Epithelial cell of prostate (primary cell): ENCODE results near the gene CRTC1.
"Not testable (repeated sequence)": the region's sequence is repeated elsewhere in the genome, so short reads cannot be mapped to it uniquely, and the experiment has no call there.

ENCODE experiments used
- DNase-seq: peaks from one replicate; pipeline ENCODE4 v3.0.0-alpha.2; 2011; ENCODE audit warnings: low read depth, low spot score
- H3K27ac ChIP-seq: fragments of 450-650 bp; 2 replicates; pipeline ENCODE4 v1.5.1; 2017; ENCODE audit warnings: mild to moderate bottlenecking

Gene CRTC1

DNA sequence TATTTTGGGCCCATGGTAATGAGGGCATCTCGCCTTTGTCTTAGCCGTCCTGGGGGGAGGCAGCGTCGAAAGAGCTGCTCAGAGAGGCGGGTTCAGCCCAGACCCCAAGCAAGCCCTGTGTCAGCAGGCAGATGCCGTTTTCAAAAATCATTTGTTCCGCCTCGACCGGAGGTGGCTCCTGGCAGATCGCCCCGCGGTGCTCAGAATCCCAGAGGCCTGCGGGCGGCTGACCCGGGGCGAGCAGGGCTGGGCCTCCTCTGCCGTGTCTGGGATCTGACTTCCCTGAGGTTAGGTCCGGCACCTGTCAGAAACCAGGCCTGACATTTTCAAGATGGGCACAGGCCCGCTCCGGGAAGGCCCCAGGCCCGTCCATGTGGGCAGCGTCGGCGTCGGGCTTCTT is 36.1 kb downstream of the CRTC1 start:
- DNase-seq, result no peak
- no peak overlapping the region for H3K27ac ChIP-seq

DNA sequence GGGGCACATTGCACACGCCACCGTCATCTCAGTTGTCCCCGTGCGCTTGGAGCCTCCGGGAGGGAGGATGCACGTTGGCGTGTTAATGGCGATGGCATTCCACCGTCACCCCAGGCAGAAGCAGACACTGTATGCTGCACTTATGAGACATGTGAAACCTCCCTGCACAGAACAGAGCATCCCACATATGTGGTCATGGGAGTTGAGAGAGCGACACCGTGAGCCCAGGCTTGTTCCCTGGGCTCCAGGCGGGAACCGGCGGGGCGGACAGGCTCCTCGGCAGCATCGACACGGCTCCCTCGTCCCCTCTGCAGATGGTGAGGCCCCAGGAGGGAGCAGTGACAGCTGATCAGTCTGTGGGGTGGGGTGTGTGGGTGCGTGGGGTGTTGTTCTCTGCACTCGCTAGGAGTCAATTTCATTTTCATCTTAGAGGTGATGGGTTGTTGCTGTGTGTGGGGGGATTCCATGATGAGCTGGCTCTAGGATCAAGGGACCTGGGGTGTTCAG is 40.4 kb downstream of the CRTC1 start:
- no peak for DNase-seq

GRCh38 chr19:18725841-18726770 is 42.6 kb downstream of the CRTC1 start:
- no peak overlapping the region for H3K27ac ChIP-seq
- no peak for DNase-seq

More for the DNA sequence above, 40.4 kb downstream of the CRTC1 start:
- no peak overlapping the region for H3K27ac ChIP-seq

DNA sequence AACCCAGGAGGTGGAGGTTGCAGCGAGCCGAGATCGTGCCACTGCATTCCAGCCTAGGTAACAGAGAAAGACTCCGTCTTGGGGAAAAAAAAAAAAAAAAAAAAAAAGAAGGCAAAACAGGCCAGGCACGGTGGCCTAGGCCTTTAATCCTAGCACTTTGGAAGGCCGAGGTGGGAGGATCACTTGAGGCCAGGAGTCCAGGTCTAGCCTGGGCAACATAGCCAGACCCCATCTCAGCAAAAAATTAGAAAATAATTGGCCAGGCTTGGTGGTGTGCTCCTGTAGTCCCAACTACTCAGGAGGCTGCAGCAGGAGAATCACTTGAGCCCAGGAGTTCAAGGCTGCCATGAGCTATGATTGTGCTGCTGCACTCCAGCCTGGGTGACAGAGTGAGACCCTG is 43.4 kb downstream of the CRTC1 start:
- no peak for DNase-seq
- no peak overlapping the region for H3K27ac ChIP-seq

DNA sequence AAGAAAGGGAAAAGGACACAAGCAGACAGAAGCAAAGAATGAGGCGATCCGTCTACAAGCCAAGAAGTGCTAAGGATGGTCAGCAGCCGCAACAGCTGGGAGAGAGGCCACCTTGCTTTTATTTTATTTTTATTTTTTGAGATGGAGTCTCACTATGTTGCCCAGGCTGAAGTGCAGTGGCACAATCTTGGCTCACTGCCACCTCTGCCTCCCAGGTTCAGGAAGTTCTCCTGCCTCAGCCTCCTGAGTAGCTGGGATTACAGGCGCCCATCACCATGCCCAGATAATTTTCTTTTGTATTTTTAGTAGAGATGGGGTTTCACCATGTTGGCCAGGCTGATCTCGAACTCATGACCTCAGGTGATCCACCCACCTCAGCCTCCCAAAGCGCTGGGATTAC is 44.1 kb downstream of the CRTC1 start:
- H3K27ac ChIP-seq, DNase-seq: not testable (repeated sequence)

DNA sequence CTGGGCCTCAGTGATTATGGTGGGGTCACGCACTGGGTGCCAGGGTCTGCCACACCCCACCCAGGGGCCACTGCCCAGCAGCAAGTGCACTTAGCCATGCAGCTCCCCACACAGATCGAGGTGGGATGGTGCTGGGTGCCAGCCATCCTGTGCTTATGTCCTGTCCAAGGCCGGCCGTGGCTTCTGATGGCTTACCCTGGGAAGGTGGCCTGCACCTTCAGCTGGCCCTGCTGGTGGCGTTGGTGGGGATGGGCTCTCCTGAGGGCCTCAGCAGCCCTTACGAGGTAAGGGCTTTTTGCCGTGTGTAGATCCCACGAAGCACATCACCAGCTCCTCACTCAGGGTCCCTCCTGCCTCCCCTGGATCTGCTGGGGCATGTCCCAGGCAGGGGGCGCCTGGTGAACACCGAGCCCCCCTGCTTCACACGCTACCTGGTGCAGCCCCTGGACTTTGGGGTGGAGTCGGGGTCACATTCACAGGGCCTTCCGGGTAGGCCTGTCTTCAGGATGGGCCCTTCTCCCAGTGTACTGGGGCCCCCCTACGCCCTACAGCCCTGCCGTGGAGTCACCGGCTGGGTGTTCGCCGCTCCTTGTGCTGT is 46.6 kb downstream of the CRTC1 start:
- no peak overlapping the region for H3K27ac ChIP-seq
- no peak for DNase-seq

- no peak overlapping the region for H3K27ac ChIP-seq
- no peak for DNase-seq
These were observed 47.5 kb downstream of the CRTC1 start for GRCh38 chr19:18730885-18731513.

DNA sequence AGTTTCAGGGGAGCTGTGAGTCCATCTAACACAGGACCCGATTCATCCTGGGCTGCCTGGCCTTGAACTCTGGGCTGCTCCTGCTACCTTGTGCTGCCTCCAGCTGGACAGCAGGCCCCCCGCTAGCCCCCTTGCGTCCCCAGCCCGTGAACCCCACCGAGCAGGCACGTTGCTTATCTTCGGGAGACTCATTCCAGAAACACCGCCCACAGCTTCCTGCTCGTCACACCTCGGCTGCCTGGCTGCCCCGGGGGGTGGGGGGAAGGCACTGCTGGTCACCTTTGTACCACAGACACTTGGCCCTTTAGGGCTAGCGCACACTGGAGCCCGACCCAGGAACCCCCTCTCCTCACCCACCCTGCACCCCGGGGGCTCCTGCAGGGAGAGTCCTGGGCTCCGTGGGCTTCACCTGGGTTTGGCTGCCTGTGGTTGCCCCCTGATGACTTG is 48.1 kb downstream of the CRTC1 start:
- H3K27ac ChIP-seq, result no peak overlapping the region
- DNase-seq, result no peak

- H3K27ac ChIP-seq, result no peak overlapping the region
- no peak for DNase-seq
These were observed 49.7 kb downstream of the CRTC1 start for GRCh38 chr19:18733196-18733647.

GRCh38 chr19:18733762-18734332 is 50.4 kb downstream of the CRTC1 start:
- DNase-seq, H3K27ac ChIP-seq: not testable (repeated sequence)

DNA sequence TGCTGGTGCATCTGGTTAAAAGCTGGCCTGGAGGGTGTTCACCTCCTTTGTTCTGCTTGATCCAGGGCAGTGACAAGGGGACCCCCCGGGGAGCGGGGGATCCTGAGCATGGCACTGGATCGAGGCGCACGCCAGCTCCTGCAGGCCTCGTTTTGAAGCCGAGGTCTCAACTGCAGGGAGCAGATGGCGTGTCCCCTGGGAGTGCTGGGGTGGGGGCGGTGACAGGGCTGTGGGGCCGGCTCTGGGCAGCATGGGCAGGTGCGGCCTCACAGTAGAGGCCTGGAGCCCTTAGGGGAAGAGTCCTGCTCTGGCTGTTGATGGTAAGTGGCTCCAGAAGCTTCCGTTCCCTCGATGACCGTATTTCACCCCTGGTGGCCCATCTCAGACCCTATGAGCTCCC is 51.8 kb downstream of the CRTC1 start:
- no peak overlapping the region for H3K27ac ChIP-seq
- no peak for DNase-seq

GRCh38 chr19:18735752-18736151 is 52.3 kb downstream of the CRTC1 start:
- H3K27ac ChIP-seq, result no peak overlapping the region

DNA sequence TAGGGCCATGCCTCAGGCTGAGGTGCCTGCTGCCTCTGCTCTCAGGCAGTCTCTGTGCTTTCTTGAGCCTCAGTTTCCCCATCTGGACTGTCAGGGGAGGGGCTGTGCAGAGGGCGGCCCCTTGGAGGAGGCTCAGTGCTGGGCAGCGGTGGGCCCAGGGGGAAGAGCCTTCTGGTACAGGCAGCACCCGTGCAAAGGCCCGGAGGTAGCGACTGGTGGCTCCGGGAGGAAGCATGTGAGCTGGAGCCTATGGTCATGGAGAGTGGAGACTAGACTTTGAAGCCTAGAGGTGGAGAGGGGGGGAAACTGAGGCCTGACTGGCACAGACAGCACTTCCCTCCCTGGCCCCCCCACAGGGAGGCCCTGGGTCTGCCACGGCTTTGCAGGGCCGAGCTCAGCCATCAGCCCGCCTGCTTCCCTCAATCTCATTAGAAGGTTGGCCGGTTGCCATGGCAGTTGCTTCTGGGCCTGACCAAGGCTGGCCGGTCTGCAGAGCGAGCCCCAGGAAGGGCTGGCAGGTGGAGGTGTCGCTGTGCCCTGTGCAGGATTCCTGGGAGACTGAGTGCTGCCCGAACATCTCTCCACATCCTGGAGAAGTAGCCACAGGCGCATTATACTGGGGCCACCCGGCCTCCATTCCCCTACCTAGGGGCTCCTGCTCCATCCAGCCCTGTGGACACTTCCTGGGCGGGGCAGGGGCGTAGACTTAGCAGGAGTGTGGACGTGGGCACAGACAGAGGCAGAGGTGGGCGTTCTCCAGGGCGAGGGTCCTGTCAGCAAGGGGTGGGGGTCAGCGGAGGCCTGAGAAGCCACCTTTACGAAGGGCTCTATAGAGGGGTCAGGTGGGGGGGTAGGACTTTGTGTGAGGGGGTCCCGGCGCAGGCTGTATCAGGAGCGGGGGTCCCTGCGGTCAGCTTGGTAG is 53.2 kb downstream of the CRTC1 start:
- H3K27ac ChIP-seq, result no peak overlapping the region
- no peak for DNase-seq

More at GRCh38 chr19:18735752-18736151, 52.3 kb downstream of the CRTC1 start:
- no peak for DNase-seq

DNA sequence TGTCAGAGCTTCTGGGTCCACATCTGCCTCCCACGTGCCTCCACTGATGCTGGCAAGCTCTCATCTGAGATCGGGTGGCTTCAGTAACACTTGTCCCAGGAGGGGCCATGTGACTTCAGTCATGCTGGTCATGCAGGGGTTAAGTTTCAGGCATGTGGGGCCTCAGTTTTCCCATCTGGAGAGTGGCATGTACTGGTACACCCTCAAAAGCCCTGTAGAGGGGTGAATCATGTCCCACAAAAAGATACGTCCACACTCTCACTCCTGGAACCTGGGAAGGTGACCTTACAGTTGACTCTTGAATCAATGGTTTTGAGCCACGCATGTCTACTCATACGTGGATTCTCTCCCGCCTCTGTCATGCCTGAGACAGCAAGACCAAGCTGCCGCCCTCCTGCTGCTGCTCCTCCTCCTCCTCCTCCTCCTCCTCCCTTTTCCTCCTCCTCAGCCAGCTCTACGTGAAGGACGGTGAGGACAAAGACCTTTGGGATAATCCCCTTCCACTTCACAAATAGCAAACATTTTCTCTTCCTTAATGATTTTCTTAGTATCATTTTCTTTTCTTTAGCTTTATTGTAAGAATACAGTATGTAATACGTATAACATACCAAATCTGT is 54.0 kb downstream of the CRTC1 start:
- no peak for DNase-seq
- no peak overlapping the region for H3K27ac ChIP-seq

DNA sequence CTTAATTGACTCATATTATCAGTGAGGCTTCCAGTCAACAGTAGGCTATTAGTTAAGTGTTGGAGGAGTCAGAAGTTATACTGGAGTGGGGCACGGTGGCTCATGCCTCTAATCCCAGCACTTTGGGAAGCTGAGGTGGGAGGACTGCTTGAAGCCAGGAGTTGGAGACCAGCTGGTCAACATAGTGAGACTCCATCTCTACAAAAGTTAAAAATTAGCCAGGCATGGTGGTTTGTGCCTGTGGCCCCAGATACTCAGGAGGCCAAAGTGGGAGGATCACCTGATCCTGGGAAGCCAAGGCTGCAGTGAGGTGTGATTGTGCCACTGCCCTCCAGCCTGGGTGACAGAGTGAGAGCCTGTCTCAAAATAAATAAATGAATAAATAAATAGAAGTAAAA is 54.5 kb downstream of the CRTC1 start:
- H3K27ac ChIP-seq, result no peak overlapping the region
- DNase-seq, result no peak

DNA sequence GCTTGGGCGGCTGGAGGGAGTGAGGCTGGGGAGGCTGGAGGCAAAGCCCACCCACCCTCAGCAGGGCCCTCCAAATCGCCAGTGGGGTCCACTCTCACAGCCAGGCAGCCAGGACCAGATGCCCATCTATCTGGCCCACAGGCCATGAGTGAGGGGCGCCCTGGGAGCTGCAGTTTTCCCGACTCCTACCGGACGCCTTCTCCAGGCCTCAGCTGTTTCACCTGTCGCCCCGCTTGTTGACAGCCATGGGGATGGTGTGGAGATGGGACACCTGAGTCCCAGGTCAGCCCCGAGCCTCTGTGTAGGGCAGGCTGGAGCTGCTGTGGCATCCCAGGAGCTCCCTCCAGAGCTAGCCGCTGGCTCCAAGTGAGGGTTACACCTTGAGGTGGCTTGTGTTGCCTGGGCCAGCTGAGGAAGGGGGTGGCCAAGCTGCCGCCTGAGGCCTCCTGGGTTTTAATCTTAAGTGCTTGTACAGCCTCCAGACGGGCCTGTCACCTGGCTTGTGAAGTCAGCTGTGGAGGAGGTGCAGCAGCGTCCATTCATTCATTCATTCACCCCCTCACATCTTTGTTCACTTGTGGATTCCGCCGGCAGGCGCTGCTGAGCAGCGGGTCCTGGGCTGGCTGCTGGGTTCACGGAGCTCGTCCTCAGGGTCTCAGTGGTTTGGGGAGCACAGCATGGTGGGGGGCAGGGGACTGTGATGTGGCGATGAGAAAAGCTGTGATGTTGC is 55.6 kb downstream of the CRTC1 start:
- no peak for DNase-seq
- H3K27ac ChIP-seq, result no peak overlapping the region

DNA sequence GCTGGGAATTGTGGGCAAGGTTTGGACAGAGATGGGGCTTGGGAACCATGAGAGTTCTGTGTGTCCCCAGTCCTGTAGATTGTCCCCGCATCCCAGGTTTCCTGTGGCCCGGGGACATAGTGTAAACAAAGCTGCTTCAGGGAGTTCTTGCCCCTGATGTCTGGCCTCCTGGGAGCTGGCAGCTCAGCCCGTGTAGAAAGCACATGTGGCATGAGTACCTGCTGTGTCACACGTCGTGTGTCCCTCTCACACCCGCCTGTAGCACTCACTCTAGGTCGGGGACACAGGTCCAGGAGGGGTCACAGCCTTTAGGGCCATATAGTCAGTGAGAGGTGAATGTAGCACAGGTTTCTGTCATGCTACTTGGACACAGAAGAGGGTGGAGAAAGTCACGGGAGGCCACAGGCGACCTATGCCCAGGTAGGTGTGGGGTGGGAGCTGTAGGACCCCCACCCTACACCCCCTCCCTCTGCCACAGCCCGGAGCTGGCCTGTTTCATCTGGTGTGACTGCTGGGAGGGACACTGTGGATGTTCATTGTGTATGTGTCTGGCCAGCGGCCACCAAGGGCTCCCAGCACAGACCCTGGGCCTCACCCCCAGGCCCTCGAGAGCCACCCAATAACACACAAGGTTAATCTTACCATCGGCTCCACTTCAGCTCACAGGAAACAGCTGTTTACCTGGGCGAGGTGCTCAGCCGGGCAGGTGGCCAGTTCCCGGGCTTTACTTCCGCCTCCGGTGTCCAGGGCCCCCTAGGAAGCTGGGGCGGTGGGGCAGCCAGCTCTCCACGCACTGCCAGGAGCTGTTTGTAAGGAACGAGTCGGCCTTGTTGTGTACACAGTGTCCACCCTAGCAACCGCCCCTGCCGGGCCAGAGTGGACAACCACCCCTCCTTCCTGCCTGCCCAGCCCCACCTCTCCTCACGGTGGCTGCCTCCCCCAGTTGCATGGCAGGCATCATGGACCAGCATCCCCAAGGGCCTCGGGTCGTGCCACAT is 57.9 kb downstream of the CRTC1 start:
- DNase-seq, result no peak
- H3K27ac ChIP-seq, result no peak overlapping the region
